ENCODE measurements around the gene INSM1.
"Not testable (repeated sequence)": the region's sequence is repeated elsewhere in the genome, so short reads cannot be mapped to it uniquely, and the experiment has no call there.

INSM1 gene
- 0 reads per million in 2 donors for total RNA-seq

- no peak for DNase-seq
These were observed at the start of gene INSM1 for GRCh38 chr20:20367575-20368417. INSM1 (plus strand) TSS chr20:20368104; CDS start chr20:20368268, 164 bp downstream.

- no peak for DNase-seq
These were observed 49.3 kb upstream of the INSM1 start for GRCh38 chr20:20318365-20319161.

- no peak for DNase-seq
These were observed 46.8 kb upstream of the INSM1 start for GRCh38 chr20:20321134-20321533.

- DNase-seq = no peak
These were observed 46.0 kb upstream of the INSM1 start for GRCh38 chr20:20321917-20322316.

- no peak for DNase-seq
These were observed 45.0 kb upstream of the INSM1 start for GRCh38 chr20:20322912-20323311.

GRCh38 chr20:20327746-20328145, 40.2 kb upstream of the INSM1 start:
- no peak for DNase-seq

GRCh38 chr20:20329564-20329963, 38.3 kb upstream of the INSM1 start:
- DNase-seq = no peak

GRCh38 chr20:20331156-20331555, 36.7 kb upstream of the INSM1 start:
- no peak for DNase-seq

- DNase-seq = no peak
These were observed 36.1 kb upstream of the INSM1 start for GRCh38 chr20:20331817-20332216.

- DNase-seq = no peak
These were observed 34.0 kb upstream of the INSM1 start for GRCh38 chr20:20333866-20334265.

- DNase-seq = peak in 1 of 5 experiments; percentile 9
These were observed 33.4 kb upstream of the INSM1 start for GRCh38 chr20:20334489-20334888.

GRCh38 chr20:20338133-20338730, 29.7 kb upstream of the INSM1 start:
- no peak for DNase-seq

GRCh38 chr20:20340443-20340842, 27.5 kb upstream of the INSM1 start:
- DNase-seq = no peak

GRCh38 chr20:20341371-20341770, 26.5 kb upstream of the INSM1 start:
- no peak for DNase-seq

- no peak for DNase-seq
These were observed 25.8 kb upstream of the INSM1 start for GRCh38 chr20:20342066-20342465.

- no peak for DNase-seq
These were observed 24.0 kb upstream of the INSM1 start for GRCh38 chr20:20343932-20344331.

- no peak for DNase-seq
These were observed 23.4 kb upstream of the INSM1 start for GRCh38 chr20:20344476-20344875.

GRCh38 chr20:20353576-20353975, 14.3 kb upstream of the INSM1 start:
- DNase-seq = no peak

GRCh38 chr20:20355503-20355902, 12.4 kb upstream of the INSM1 start:
- not testable (repeated sequence) for DNase-seq

GRCh38 chr20:20358801-20359200, 9.1 kb upstream of the INSM1 start:
- DNase-seq = no peak

GRCh38 chr20:20359628-20360027, 8.3 kb upstream of the INSM1 start:
- DNase-seq = no peak

GRCh38 chr20:20360464-20360863, 7.4 kb upstream of the INSM1 start:
- DNase-seq = peak in 1 of 5 experiments; percentile 44

- peak in 1 of 5 experiments; percentile 4 for DNase-seq
These were observed 5.0 kb upstream of the INSM1 start for GRCh38 chr20:20362774-20363433.

Measured in T-helper 2 cell (primary cell).